ENCODE measurements around the gene GFAP. TPM values are rescaled to one million over a fixed set of nuclear protein-coding genes. Genes with fewer than 3 reads are reported as not detected.

The GFAP gene
- total RNA-seq (10 to 100 TPM in 1 of 2 donors, 1 to 10 TPM in 1; 2.3 to 17.6 TPM), polyA plus RNA-seq (1 to 10 TPM; 1.4 to 7.9 TPM)
- long read RNA-seq, donor 1, partial matches to known transcripts = 0 of 2 reads
- long read RNA-seq, donor 1, other reads (novel, unspliced or antisense) = 1 of 2 reads
- long read RNA-seq, donor 2, full-length matches to known transcripts = 3 of 3 reads
- long read RNA-seq, donor 2, partial matches to known transcripts = 0 of 3 reads
- long read RNA-seq, donor 2, other reads (novel, unspliced or antisense) = 0 of 3 reads

DNA sequence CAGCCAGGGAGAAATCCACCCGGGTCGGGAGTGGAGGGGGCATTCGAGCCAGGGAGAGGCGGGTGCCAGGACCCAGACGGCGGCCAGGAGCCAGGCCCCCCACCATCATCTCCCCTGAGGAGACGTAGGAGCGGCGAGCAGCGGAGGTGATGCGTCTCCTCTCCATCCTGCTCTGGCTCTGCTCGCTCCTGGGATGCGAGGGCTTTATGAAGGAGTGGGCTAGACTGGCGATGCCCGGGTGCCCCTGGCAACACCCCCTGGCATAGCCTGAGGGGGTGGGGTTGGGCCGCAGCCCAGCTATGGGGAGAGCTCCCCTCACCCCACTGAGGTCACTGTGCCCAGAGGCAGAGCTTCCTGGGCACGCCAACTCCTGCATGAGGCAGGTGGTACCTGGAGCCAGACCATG, at the start of gene GFAP:
Gene GFAP (minus strand): TSS at position 180 of the 406 bp plus-strand sequence. CDS start 14 bp downstream, at position 166.
- ATAC-seq (ENCODE audit: low FRiP score) (no peak), DNase-seq (peak; percentile 46 to 73)
- Histone ChIP-seq H3K9me3 (ENCODE audit: control insufficient read depth, low read length) (no peaks in the 10 kb centered on the region), H3K27ac (ENCODE audit: low read depth in 1 of 2, low read length in 2 of 2) (peak within 1 kb of the TSS; percentile 59 to 66), H3K4me3 (ENCODE audit: low read length in 2 of 2) (no peak within 1 kb of the TSS), H3K36me3 (ENCODE audit: control insufficient read depth in 1 of 2, insufficient read depth in 2 of 2, low read length in 1 of 2) (no peaks in the 10 kb centered on the region), H3K27me3 (ENCODE audit: control insufficient read depth in 1 of 2, insufficient read depth in 2 of 2, low read length in 1 of 2) (no peaks in the 10 kb centered on the region), H3K4me1 (ENCODE audit: control insufficient read depth in 1 of 2, insufficient read depth in 2 of 2, low read length in 2 of 2) (no peaks in the 10 kb centered on the region)
- WGBS, 2 donors = 42 to 43% methylated on average over 14 to 17 of the region's 17 CpGs
- intact Hi-C loops (cut with DNase I) = no loop called here

DNA sequence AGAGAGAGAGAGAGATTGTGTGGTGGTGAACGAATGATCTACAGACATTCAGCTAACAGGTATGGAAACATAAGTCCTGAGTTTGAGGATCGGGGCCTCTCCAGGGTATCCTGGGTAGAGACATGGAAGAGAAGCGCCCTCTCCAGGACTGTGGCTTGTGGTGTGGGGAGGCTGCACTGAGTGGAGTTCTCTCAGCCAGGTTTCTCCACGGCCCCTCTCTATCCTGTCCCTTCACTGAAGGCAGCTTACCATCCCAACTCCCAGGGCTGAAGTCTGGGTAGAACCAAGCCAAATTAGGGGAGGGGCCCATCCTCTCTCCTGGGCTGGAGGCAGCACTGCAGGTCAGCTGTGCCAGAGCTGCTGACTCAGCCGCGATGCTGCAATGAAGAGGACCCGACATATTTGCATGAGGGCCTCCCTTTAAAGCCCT, 46.6 kb upstream of the GFAP start:
- WGBS, 2 donors = 90% methylated on average over 7 of the region's 7 CpGs
- no peaks in the 10 kb centered on the region for H3K4me1 ChIP-seq (ENCODE audit: control insufficient read depth in 1 of 2, insufficient read depth in 2 of 2, low read length in 2 of 2)
- H3K36me3 ChIP-seq (ENCODE audit: control insufficient read depth in 1 of 2, insufficient read depth in 2 of 2, low read length in 1 of 2) = no peaks in the 10 kb centered on the region
- no peak overlapping the region for H3K27ac ChIP-seq (ENCODE audit: low read depth in 1 of 2, low read length in 2 of 2)
- DNase-seq = peak in 1 of 2 donors; percentile 36
- no peaks in the 10 kb centered on the region for H3K9me3 ChIP-seq (ENCODE audit: control insufficient read depth, low read length)
- H3K27me3 ChIP-seq (ENCODE audit: control insufficient read depth in 1 of 2, insufficient read depth in 2 of 2, low read length in 1 of 2) = no peaks in the 10 kb centered on the region
- H3K4me3 ChIP-seq (ENCODE audit: low read length in 2 of 2) = no peak overlapping the region
- ATAC-seq (ENCODE audit: low FRiP score) = no peak
- intact Hi-C loops (cut with DNase I) = no loop called here

DNA sequence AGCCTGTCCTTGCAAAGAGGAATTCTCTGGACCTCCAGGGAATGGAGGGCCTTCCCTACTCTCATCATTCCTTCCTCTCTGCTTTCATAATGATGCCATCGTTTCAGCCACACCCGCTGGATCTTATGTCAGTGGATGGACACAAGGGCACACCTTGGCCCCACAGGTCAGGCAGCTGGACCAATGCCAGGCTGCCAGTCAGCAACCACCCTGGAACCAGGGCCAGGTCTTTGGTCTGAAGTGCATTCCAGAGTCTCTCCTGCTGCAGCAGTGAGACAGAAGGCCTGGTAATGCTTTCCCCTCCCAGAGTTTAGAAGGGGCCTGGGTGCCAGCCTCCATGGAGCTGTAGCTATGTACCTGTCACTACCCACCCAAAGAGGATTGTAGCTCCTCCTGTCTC, 45.4 kb upstream of the GFAP start:
- no peaks in the 10 kb centered on the region for H3K36me3 ChIP-seq (ENCODE audit: control insufficient read depth in 1 of 2, insufficient read depth in 2 of 2, low read length in 1 of 2)
- 78 to 80% methylated on average over 2 of the region's 2 CpGs for WGBS, 2 donors
- H3K4me3 ChIP-seq (ENCODE audit: low read length in 2 of 2) = no peak overlapping the region
- H3K9me3 ChIP-seq (ENCODE audit: control insufficient read depth, low read length) = no peaks in the 10 kb centered on the region
- H3K4me1 ChIP-seq (ENCODE audit: control insufficient read depth in 1 of 2, insufficient read depth in 2 of 2, low read length in 2 of 2) = no peaks in the 10 kb centered on the region
- H3K27me3 ChIP-seq (ENCODE audit: control insufficient read depth in 1 of 2, insufficient read depth in 2 of 2, low read length in 1 of 2) = no peaks in the 10 kb centered on the region
- intact Hi-C loops (cut with DNase I) = no loop called here
- no peak for ATAC-seq (ENCODE audit: low FRiP score)
- DNase-seq = peak in 1 of 2 donors; percentile 39
- no peak overlapping the region for H3K27ac ChIP-seq (ENCODE audit: low read depth in 1 of 2, low read length in 2 of 2)

DNA sequence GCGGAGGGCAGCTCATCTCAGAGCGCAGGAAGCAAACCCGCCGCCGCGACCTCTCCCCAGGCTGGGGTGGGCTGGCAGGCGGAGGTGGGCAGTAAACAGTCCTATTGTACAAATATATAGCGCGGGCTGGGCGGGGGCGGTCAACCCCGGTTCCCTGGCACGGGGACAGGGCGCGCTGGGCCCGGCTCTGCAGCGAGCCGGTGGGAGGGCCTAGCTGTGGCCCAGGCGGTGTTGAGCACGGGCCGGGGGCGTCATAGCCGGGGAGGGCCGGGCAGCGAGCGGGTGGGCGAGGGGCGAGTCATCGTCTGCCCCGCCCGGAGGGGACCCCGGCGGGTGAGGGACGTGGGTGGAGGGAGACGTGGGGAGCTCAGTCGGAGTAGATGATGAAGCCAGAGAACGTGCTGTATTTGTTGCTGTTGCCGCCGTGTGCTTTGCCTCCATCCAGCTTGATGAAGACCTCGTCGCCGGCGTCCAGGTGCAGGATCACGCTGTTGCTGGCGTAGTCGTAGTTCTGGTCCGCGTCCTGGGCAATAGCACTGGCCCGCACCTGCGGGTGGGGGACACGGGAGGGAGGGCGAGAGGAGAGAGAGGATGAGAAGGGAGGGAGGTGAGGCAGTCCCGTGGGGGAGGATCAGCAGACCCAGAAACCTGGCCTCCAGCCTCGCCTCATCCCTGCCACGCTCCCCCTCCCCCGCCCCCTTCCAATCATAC, 44.7 kb upstream of the GFAP start:
- ATAC-seq (ENCODE audit: low FRiP score) = no peak
- Histone ChIP-seq H3K27ac (ENCODE audit: low read depth in 1 of 2, low read length in 2 of 2) (no peak overlapping the region), H3K9me3 (ENCODE audit: control insufficient read depth, low read length) (no peaks in the 10 kb centered on the region), H3K4me1 (ENCODE audit: control insufficient read depth in 1 of 2, insufficient read depth in 2 of 2, low read length in 2 of 2) (no peaks in the 10 kb centered on the region), H3K27me3 (ENCODE audit: control insufficient read depth in 1 of 2, insufficient read depth in 2 of 2, low read length in 1 of 2) (no peaks in the 10 kb centered on the region), H3K4me3 (ENCODE audit: low read length in 2 of 2) (no peak overlapping the region), H3K36me3 (ENCODE audit: control insufficient read depth in 1 of 2, insufficient read depth in 2 of 2, low read length in 1 of 2) (no peaks in the 10 kb centered on the region)
- DNase-seq = peak in 1 of 2 donors; percentile 75
- intact Hi-C loops (cut with DNase I) = no loop called here
- WGBS, 2 donors = 21 to 23% methylated on average over 55 to 56 of the region's 56 CpGs

DNA sequence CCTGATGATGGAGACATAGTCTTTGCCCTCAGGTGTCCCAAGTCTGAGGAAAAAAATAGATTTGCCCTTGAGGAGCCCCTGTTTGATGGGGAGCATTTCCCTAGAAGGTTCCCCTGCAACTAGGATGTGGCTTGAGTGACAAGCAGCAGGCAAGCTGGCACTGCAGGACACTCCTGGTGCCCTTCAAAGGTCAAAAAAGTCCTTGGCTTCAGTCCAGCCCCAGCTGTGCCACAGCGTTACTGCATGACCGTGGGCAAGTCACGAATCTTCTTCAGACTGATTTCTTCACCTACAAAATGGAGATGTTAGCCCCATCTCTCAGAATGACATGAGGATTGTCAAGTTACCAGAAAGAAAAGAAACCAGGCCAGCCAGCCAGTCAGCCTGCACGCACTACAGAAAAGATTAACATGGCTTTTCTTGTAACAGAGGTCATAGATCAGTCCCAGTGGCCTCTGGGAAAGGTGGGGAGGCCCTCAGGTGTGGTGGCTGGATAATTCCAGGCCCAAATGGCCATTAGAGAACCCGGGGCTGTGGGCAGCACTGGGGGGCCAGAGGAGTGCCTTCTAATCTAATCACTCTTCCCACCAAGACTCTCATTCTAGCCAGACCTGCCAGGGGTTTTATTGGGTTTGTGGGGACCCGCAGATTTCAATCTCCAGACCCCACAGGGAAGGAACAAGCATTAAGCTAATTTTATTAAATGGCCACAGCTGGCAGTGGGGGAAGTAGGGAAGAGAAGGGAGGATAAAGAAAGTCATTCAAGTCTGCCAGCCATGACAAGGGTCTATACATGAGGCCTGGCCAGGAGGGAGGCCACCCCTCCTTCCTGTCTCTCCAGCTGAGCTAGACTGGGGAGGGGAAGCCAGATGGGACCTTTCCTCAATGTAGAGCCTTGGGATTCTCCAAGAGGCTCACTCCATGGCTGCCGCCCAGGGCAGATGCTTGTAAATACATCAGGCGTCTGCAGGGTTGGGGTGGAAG, 42.0 kb upstream of the GFAP start:
- WGBS, 2 donors = 87 to 89% methylated on average over 8 of the region's 8 CpGs
- no peaks in the 10 kb centered on the region for H3K9me3 ChIP-seq (ENCODE audit: control insufficient read depth, low read length)
- no peaks in the 10 kb centered on the region for H3K4me1 ChIP-seq (ENCODE audit: control insufficient read depth in 1 of 2, insufficient read depth in 2 of 2, low read length in 2 of 2)
- DNase-seq = peak in 1 of 2 donors; percentile 28
- H3K4me3 ChIP-seq (ENCODE audit: low read length in 2 of 2) = no peak overlapping the region
- no peaks in the 10 kb centered on the region for H3K36me3 ChIP-seq (ENCODE audit: control insufficient read depth in 1 of 2, insufficient read depth in 2 of 2, low read length in 1 of 2)
- intact Hi-C loops (cut with DNase I) = no loop called here
- ATAC-seq (ENCODE audit: low FRiP score) = no peak
- H3K27me3 ChIP-seq (ENCODE audit: control insufficient read depth in 1 of 2, insufficient read depth in 2 of 2, low read length in 1 of 2) = no peaks in the 10 kb centered on the region
- no peak overlapping the region for H3K27ac ChIP-seq (ENCODE audit: low read depth in 1 of 2, low read length in 2 of 2)

DNA sequence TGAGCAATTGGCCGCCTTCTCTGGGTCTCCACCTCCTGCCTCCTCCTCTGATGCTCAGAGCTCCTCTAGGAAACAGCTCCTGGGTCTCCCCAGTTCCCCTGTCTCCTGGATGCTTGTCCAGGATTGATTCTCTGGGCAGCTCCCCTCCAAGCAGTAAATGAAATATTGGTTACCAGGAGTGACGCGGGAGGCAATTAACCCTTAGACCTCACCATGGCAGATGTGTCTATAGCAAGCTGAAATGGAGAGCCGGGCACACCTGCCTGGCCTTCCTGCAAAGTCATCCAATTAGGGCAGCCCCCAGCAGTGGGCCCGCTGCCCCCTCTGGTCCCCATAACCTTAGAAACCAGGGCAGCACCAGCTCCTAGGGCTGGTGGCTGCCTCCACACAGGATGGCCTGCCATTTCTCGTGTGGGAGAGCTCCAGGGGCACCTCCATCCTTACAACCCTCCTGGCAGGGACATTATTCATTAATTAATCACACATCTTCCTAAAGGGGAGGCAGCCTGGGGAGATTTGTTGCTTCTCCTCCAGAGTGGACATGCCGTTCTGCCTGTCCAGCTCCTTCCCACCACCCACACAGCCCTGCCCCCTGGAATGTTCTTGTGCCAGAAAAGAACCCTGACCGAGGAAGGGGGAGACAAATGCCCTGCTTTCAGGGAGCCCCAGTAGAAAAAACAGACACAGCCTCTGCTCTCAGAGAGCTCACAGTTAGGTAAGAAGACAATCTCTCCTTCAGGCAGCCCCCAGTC, 40.5 kb upstream of the GFAP start:
- 82 to 84% methylated on average over 8 of the region's 8 CpGs for WGBS, 2 donors
- no peak overlapping the region for H3K27ac ChIP-seq (ENCODE audit: low read depth in 1 of 2, low read length in 2 of 2)
- intact Hi-C loops (cut with DNase I) = no loop called here
- no peaks in the 10 kb centered on the region for H3K9me3 ChIP-seq (ENCODE audit: control insufficient read depth, low read length)
- H3K27me3 ChIP-seq (ENCODE audit: control insufficient read depth in 1 of 2, insufficient read depth in 2 of 2, low read length in 1 of 2) = no peaks in the 10 kb centered on the region
- H3K36me3 ChIP-seq (ENCODE audit: control insufficient read depth in 1 of 2, insufficient read depth in 2 of 2, low read length in 1 of 2) = no peaks in the 10 kb centered on the region
- H3K4me3 ChIP-seq (ENCODE audit: low read length in 2 of 2) = no peak overlapping the region
- ATAC-seq (ENCODE audit: low FRiP score) (no peak), DNase-seq (peak in 1 of 2 donors; percentile 43)
- no peaks in the 10 kb centered on the region for H3K4me1 ChIP-seq (ENCODE audit: control insufficient read depth in 1 of 2, insufficient read depth in 2 of 2, low read length in 2 of 2)

DNA sequence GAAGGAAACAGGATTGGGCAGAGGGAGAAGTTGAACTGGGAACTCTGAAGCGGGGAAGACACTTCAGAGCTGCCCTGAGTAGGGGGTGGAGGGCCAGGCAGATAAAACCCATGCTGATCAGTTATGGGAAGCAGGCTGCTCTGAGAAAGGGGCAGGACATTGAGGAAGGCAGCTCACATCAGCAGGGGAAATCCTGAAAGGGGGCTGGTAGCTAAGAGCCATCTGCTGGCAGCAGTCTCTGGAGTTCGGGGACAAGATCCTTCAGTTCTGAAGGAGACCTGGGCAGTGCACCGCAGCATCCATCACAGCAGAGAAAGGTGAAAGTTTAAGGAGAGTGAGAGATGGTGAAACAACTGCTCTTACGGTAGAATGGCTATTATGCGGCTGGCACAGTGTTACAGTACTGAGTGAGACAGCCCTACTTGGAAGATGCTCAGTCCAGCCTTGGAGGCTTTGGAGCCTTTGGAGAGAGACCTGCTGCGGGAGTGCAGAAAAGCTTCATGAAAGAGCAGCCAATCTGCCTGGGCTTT, 37.7 kb upstream of the GFAP start:
- Histone ChIP-seq H3K27me3 (ENCODE audit: control insufficient read depth in 1 of 2, insufficient read depth in 2 of 2, low read length in 1 of 2) (no peaks in the 10 kb centered on the region), H3K9me3 (ENCODE audit: control insufficient read depth, low read length) (no peaks in the 10 kb centered on the region), H3K4me3 (ENCODE audit: low read length in 2 of 2) (no peak overlapping the region), H3K4me1 (ENCODE audit: control insufficient read depth in 1 of 2, insufficient read depth in 2 of 2, low read length in 2 of 2) (no peaks in the 10 kb centered on the region), H3K27ac (ENCODE audit: low read depth in 1 of 2, low read length in 2 of 2) (no peak overlapping the region), H3K36me3 (ENCODE audit: control insufficient read depth in 1 of 2, insufficient read depth in 2 of 2, low read length in 1 of 2) (no peaks in the 10 kb centered on the region)
- ATAC-seq (ENCODE audit: low FRiP score) = no peak
- intact Hi-C loops (cut with DNase I) = no loop called here
- WGBS, 2 donors = 78% methylated on average over 6 of the region's 6 CpGs
- DNase-seq = peak; percentile 24 to 27

DNA sequence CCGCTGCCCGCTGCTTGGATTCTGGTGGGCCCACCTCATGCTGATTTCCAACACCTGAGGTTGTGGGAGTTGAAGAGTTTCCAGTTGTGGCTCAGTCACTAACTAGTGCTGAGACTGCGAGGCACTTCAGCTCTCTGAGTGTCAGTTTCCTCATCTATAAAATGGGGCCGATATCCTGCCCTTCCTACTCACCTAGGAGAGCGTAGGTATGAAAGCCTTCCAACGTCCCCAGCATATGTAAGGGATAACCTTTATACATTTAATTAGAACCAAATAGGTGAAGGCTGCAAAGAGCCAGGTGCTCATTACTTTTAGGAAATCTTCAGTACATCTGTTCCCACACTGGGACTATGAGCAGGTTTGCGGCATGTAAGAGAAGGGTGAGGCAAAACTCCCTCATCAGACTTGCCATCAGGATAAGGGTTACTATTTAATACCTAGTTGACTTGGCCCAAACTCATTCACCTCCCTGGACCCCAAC, 33.1 kb upstream of the GFAP start:
- H3K27ac ChIP-seq (ENCODE audit: low read depth in 1 of 2, low read length in 2 of 2) = no peak overlapping the region
- H3K27me3 ChIP-seq (ENCODE audit: control insufficient read depth in 1 of 2, insufficient read depth in 2 of 2, low read length in 1 of 2) = no peaks in the 10 kb centered on the region
- DNase-seq = no peak
- peak overlapping the region; percentile 27 to 37 for H3K4me3 ChIP-seq (ENCODE audit: low read length in 2 of 2)
- H3K9me3 ChIP-seq (ENCODE audit: control insufficient read depth, low read length) = no peaks in the 10 kb centered on the region
- no peak for ATAC-seq (ENCODE audit: low FRiP score)
- 56 to 64% methylated on average over 7 of the region's 7 CpGs for WGBS, 2 donors
- H3K4me1 ChIP-seq (ENCODE audit: control insufficient read depth in 1 of 2, insufficient read depth in 2 of 2, low read length in 2 of 2) = no peaks in the 10 kb centered on the region
- no peaks in the 10 kb centered on the region for H3K36me3 ChIP-seq (ENCODE audit: control insufficient read depth in 1 of 2, insufficient read depth in 2 of 2, low read length in 1 of 2)
- intact Hi-C loops (cut with DNase I) = no loop called here
